Gastrocnemius medialis (tissue), 4 donors: Measurements from ENCODE around the gene PREPL.

ENCODE experiments used
- CTCF ChIP-seq, 5 experiments: fragments of 450-650 bp in 3 of 5; fragments of 200-600 bp in 2 of 5; sonication (generic) in 2 of 5; IDR thresholded peaks in 4 of 5; conservative IDR thresholded peaks in 1 of 5; 1 replicate in 4 of 5; 2 replicates in 1 of 5; pipeline ENCODE4 v1.5.1; 2016 to 2019; ENCODE audit warnings: antibody characterized with exemption in 5 of 5, mild to moderate bottlenecking in 3 of 5, moderate library complexity in 3 of 5
- POLR2A ChIP-seq, 2 donors: fragments of 450-650 bp; IDR thresholded peaks; one replicate each; pipeline ENCODE4 v1.6.1; 2017; ENCODE audit warnings: antibody characterized with exemption in 2 of 2, mild to moderate bottlenecking in 2 of 2, moderate library complexity in 2 of 2

GRCh38 chr2:44329343-44329742 is 32.0 kb downstream of the PREPL start:
- no peak for TF ChIP-seq CTCF (IDR thresholded peaks at IDR 0.05 in 4 of 5, conservative IDR thresholded peaks at IDR 0.05 in 1 of 5)
- no peak for TF ChIP-seq POLR2A (IDR thresholded peaks at IDR 0.05)
